Stomach (tissue), 4 donors: Measurements from ENCODE around the gene IER5L.

Experiments
- EP300 ChIP-seq: sonication (generic); formaldehyde crosslinking; IDR thresholded peaks from one replicate; pipeline ENCODE4 v1.6.1; 2017; ENCODE audit warnings: antibody characterized with exemption
- POLR2AphosphoS5 ChIP-seq, 3 donors: sonication (generic); formaldehyde crosslinking; IDR thresholded peaks; one replicate each; pipeline ENCODE4 v1.6.1; 2016; ENCODE audit warnings: antibody characterized with exemption in 3 of 3

- no peak for TF ChIP-seq EP300
- no peak for TF ChIP-seq POLR2AphosphoS5 (IDR thresholded peaks at IDR 0.05)
These were observed 27.9 kb downstream of the IER5L start for GRCh38 chr9:129150122-129150521.
